Measurements from ENCODE around the gene MAP2K3.
"Not testable (repeated sequence)": the region's sequence is repeated elsewhere in the genome, so short reads cannot be mapped to it uniquely, and the experiment has no call there.

Gene MAP2K3

GRCh38 chr17:21304091-21304490 is 19.6 kb downstream of the MAP2K3 start:
- Histone ChIP-seq H3K27ac (no peak overlapping the region), H3K4me2 (ENCODE audit: low read length) (no peak overlapping the region), H3K9me3 (ENCODE audit: control insufficient read depth, low read length) (no peaks in the 10 kb centered on the region), H3K27me3 (ENCODE audit: control insufficient read depth, insufficient read depth, low read length) (no peaks in the 10 kb centered on the region), H3K4me1 (no peaks in the 10 kb centered on the region), H3K4me3 (ENCODE audit: low read depth, low read length) (no peak overlapping the region), H2AFZ (no peak overlapping the region), H3K79me2 (no peaks in the 10 kb centered on the region), H3K36me3 (ENCODE audit: control insufficient read depth, insufficient read depth, low read length) (no peaks in the 10 kb centered on the region), H3K9ac (no peak overlapping the region)
- TF ChIP-seq CTCF (IDR thresholded peaks at IDR 0.05), result no peak

GRCh38 chr17:21304551-21305151 is 20.1 kb downstream of the MAP2K3 start:
- H3K4me2 ChIP-seq (ENCODE audit: low read length); H3K4me1 ChIP-seq; H3K27ac ChIP-seq; H3K79me2 ChIP-seq; H3K36me3 ChIP-seq (ENCODE audit: control insufficient read depth, insufficient read depth, low read length); H3K4me3 ChIP-seq (ENCODE audit: low read depth, low read length); H3K27me3 ChIP-seq (ENCODE audit: control insufficient read depth, insufficient read depth, low read length); H3K9me3 ChIP-seq (ENCODE audit: control insufficient read depth, low read length); H2AFZ ChIP-seq; H3K9ac ChIP-seq: not testable (repeated sequence)

GRCh38 chr17:21305431-21306180 is 21.1 kb downstream of the MAP2K3 start:
- H3K27me3 ChIP-seq (ENCODE audit: control insufficient read depth, insufficient read depth, low read length); H3K9me3 ChIP-seq (ENCODE audit: control insufficient read depth, low read length); H3K79me2 ChIP-seq; H3K4me1 ChIP-seq; H3K27ac ChIP-seq; H2AFZ ChIP-seq; H3K4me2 ChIP-seq (ENCODE audit: low read length); H3K9ac ChIP-seq; H3K36me3 ChIP-seq (ENCODE audit: control insufficient read depth, insufficient read depth, low read length); H3K4me3 ChIP-seq (ENCODE audit: low read depth, low read length): not testable (repeated sequence)

GRCh38 chr17:21306611-21307272 is 22.2 kb downstream of the MAP2K3 start:
- not testable (repeated sequence) for H3K27ac ChIP-seq; H3K79me2 ChIP-seq; H3K4me1 ChIP-seq; H3K27me3 ChIP-seq (ENCODE audit: control insufficient read depth, insufficient read depth, low read length); H3K4me3 ChIP-seq (ENCODE audit: low read depth, low read length); H3K9me3 ChIP-seq (ENCODE audit: control insufficient read depth, low read length); H3K9ac ChIP-seq; H3K36me3 ChIP-seq (ENCODE audit: control insufficient read depth, insufficient read depth, low read length); H3K4me2 ChIP-seq (ENCODE audit: low read length); H2AFZ ChIP-seq

GRCh38 chr17:21307273-21307625 is 22.7 kb downstream of the MAP2K3 start:
- H2AFZ ChIP-seq; H3K4me2 ChIP-seq (ENCODE audit: low read length); H3K27ac ChIP-seq; H3K4me1 ChIP-seq; H3K9ac ChIP-seq; H3K36me3 ChIP-seq (ENCODE audit: control insufficient read depth, insufficient read depth, low read length); H3K79me2 ChIP-seq; H3K27me3 ChIP-seq (ENCODE audit: control insufficient read depth, insufficient read depth, low read length); H3K4me3 ChIP-seq (ENCODE audit: low read depth, low read length); H3K9me3 ChIP-seq (ENCODE audit: control insufficient read depth, low read length): not testable (repeated sequence)

GRCh38 chr17:21308931-21309381 is 24.4 kb downstream of the MAP2K3 start:
- H3K4me1 ChIP-seq; H3K4me2 ChIP-seq (ENCODE audit: low read length); H3K27me3 ChIP-seq (ENCODE audit: control insufficient read depth, insufficient read depth, low read length); H3K4me3 ChIP-seq (ENCODE audit: low read depth, low read length); H3K36me3 ChIP-seq (ENCODE audit: control insufficient read depth, insufficient read depth, low read length); H2AFZ ChIP-seq; H3K79me2 ChIP-seq; H3K9me3 ChIP-seq (ENCODE audit: control insufficient read depth, low read length); H3K9ac ChIP-seq; H3K27ac ChIP-seq: not testable (repeated sequence)

GRCh38 chr17:21310061-21310765 is 25.7 kb downstream of the MAP2K3 start:
- H3K4me1 ChIP-seq; H3K4me2 ChIP-seq (ENCODE audit: low read length); H3K9me3 ChIP-seq (ENCODE audit: control insufficient read depth, low read length); H3K36me3 ChIP-seq (ENCODE audit: control insufficient read depth, insufficient read depth, low read length); H3K27ac ChIP-seq; H3K9ac ChIP-seq; H3K27me3 ChIP-seq (ENCODE audit: control insufficient read depth, insufficient read depth, low read length); H2AFZ ChIP-seq; H3K79me2 ChIP-seq; H3K4me3 ChIP-seq (ENCODE audit: low read depth, low read length): not testable (repeated sequence)

GRCh38 chr17:21310766-21311602 is 26.5 kb downstream of the MAP2K3 start:
- not testable (repeated sequence) for H3K79me2 ChIP-seq; H3K9me3 ChIP-seq (ENCODE audit: control insufficient read depth, low read length); H3K4me3 ChIP-seq (ENCODE audit: low read depth, low read length); H3K4me1 ChIP-seq; H3K27me3 ChIP-seq (ENCODE audit: control insufficient read depth, insufficient read depth, low read length); H3K27ac ChIP-seq; H2AFZ ChIP-seq; H3K4me2 ChIP-seq (ENCODE audit: low read length); H3K9ac ChIP-seq; H3K36me3 ChIP-seq (ENCODE audit: control insufficient read depth, insufficient read depth, low read length)
